GM18873 (cell line): ENCODE measurements around the gene TIGD3.

ENCODE experiments used
- ATAC-seq: cut with Tn5 transposase; IDR thresholded peaks from one replicate; pipeline ENCODE4 v1.9.1; 2021; ENCODE audit warnings: mild to moderate bottlenecking, moderate library complexity, moderate number of reproducible peaks; ENCODE audit not compliant: unreplicated experiment, low FRiP score

TIGD3 gene

DNA sequence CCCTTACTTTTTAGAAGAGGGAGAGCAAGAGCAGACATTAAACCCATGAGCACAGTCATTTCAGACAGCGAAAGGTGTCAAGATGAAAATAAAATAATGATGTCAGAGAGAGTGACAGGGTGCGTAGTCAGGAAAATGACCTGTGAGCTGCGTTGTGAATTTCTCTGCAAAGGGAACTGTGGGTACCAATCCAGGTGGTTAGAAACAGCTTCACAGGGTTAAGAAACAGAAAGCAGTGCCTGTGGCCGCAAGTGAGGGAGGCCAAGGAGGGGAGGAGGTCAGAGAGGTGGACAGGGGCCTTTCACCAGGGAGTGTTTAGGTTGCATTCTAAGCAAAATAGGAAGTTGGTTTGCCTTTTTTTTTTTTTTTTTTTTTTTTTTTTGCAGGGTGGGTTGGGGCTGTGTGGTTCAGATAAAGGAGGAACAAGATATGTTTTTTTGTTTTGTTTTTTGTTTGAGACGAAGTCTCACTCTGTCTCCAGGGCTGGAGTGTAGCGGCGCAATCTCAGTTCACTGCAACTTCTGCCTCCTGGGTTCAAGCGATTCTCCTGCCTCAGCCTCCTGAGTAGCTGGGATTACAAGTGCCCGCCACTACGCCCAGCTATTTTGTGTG is 7.9 kb downstream of the TIGD3 start:
- no peak for ATAC-seq

- no peak for ATAC-seq
These were observed 8.4 kb downstream of the TIGD3 start for GRCh38 chr11:65362966-65363365.

- ATAC-seq: no peak
These were observed 9.2 kb downstream of the TIGD3 start for GRCh38 chr11:65363770-65364169.

DNA sequence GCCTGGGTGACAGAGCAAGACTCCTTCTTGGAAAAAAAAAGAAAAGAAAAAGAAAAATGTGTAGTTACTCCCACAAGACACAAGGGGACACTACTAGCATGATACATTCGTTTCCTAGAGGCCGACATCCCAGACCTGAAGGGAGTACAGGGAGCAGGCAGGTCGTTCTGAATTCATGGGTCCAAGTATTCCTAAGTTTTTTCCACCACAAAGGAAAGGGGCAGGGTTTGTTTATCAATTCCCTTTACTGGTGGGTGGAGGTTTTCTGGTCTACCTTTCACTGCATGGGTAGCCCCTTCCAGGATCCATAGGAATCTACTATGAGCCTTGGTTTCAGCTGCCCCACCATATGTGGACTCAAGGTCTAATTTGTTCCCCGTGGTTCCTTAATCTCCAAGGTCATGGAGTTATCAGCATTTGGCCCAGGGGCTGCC is 11.8 kb downstream of the TIGD3 start:
- ATAC-seq: no peak

DNA sequence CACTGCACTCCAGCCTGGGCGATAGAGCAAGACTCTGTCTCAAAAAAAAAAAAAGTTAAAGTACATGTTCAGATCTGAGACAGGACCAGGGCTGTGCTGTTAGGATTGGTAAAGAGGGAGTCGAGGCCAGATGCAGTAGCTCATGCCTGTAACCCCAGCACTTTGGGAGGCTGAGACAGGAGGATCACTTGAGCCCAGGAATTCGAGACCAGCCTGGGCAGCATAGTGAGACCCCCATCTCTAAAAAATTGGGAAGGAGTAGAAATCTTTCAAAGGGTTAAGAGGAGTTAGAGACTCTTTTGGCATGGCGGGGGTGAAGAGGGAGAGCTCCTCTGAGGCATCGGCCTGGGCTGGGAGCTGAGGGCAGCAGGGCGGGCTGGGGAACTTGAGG is 16.1 kb downstream of the TIGD3 start:
- ATAC-seq: no peak

- ATAC-seq: no peak
These were observed 19.5 kb downstream of the TIGD3 start for GRCh38 chr11:65373839-65374580.

- no peak for ATAC-seq
These were observed 20.5 kb downstream of the TIGD3 start for GRCh38 chr11:65375012-65375411.

DNA sequence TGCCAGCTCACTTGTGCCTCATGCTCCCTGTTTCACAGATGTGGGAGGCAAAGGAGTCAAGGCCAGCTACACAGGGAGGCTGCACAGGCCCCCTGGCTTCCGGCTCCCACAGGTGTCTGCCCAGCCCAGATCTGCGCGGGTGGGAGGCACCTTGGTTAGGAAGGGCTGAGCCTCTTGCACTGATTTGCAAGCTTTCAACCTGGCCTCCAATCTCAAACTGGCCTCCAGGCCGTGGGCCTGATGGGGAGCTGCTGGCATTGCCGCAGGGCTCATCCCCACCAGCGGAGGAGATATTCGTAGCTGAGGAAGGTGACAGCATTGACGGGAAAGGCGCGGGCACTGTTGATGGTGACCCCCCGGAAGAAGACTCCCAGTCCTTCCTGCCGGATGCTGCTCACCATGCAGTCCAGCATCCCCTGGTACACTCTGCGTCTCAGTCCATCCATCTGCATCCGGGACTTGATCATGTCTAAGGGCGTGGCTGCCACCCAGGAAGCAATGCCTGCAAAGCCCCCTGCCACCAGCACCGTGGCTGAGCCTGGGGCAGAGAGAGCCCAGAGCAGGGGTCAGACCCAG is 21.7 kb downstream of the TIGD3 start:
- ATAC-seq: no peak

DNA sequence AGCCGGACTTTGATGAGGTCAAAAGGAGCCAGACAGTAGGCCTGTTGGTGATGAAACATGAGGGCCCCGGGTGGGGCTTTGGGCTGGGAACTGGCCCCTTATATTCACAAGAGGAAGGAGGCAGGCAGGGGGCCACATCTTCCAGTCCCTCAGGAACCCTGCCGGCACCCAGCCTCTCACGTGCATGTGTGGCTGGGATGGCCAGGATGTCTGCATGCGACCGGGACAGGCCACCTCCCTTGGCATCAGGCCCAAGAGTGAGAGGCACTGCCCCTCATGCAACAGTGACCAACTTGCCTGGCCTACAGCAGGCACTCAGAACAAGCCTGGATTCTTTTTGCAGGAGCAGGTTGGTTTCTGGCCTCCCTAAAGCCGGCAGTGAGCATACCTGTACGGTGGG is 22.5 kb downstream of the TIGD3 start:
- ATAC-seq: no peak

GRCh38 chr11:65377777-65378176 is 23.2 kb downstream of the TIGD3 start:
- ATAC-seq: no peak

GRCh38 chr11:65378208-65378927 is 23.8 kb downstream of the TIGD3 start:
- ATAC-seq: no peak

DNA sequence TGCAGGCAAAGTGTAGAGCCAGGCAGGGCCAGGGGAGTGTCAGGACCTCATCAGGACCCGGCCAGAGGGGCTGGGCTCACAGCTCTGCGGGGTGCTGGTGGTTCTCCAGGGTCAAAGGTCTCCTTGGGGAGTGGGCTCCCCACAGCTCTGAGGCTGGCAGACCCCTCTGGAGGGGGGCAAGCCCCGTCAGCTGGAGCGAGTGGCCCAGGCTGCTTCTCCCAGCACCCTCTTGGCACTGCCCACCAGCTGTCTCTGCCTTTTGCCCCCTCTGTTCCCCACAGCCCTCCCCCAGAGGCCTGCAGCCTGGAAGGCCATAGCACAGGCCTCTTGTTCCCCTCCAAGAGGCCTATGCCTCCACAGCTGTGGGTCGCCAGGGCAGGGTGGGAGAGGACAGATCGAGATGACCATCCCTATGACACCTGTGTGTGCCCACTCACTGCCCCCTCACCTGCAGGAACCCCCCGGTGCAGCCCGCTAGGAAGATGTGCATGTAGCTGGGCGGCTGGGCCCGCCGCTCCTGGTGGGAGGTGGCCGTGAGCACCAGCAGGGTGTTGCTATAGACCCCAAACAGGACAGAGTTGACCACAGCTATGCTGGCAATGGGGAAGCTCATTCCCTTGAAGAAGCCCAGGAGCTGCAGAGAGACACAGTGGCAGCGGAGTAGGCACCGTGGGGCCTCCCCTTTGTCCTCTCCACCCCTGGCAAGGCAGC is 24.5 kb downstream of the TIGD3 start:
- no peak for ATAC-seq

- ATAC-seq: no peak
These were observed 25.3 kb downstream of the TIGD3 start for GRCh38 chr11:65379698-65380459.

DNA sequence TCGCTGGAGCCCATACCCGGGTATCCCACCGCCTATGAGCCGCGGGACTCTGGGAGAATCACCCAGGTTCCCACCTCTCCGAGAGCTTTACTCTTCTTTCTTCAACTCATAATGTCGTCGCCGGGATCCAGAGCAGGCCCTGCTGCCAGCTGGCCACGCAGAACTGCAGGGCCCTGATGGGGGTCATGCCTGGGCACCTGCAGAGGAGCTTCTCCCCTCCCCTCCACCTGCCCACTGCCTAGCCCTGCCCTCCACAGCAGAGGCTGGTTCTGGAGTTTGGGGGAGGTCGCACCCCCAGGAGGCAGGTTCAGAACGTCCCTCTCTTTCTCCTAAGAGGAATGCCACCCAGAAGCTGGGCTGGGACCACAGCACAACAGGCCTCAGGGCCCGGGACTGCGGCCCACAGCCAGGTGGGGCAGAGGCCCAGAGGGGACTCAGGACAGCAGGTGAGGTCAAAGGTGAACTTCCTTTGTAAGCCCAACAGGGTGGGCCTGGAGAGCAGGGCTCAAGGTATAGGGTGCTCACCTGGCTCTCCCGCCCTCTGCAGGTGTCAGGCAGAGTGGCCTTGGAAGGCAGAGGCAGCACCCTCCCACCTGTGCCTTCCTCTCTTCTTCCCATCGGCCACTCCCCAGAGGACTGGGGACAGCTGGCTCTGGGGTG is 26.0 kb downstream of the TIGD3 start:
- ATAC-seq: no peak

- no peak for ATAC-seq
These were observed 27.1 kb downstream of the TIGD3 start for GRCh38 chr11:65381716-65382032.

GRCh38 chr11:65382033-65382803 is 27.7 kb downstream of the TIGD3 start, which contains the start of gene SLC25A45:
SLC25A45 (minus strand) TSS chr11:65382646; CDS start chr11:65381951, 695 bp downstream.
- peak; percentile 66 for ATAC-seq

DNA sequence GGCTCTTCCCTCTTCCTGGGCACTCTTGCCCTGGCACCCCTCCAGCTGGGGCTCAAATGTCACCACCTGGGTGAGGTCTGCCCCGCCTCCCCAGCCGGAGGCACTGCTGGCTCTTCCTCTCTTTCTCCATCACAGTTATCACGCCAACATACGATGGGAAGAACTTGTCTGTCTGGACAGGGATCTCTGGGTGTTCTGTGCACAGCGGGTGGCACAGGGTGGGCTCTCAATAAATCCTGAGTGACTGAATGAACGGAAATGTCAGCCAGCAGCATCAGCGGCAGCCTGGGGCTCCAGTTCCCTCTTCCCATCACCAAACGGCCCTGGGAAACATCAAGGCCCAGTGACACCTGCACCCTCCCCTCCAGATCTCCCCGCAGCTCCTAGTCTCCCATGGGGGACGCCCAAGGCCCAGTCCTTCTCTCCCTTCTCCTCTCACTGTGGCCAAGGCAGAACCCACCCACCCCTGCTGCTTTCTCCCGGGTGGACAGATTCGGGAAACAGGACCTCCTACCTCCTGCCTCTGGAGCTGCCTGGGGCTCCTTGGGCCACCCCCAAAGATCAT is 28.3 kb downstream of the TIGD3 start:
- ATAC-seq: no peak

DNA sequence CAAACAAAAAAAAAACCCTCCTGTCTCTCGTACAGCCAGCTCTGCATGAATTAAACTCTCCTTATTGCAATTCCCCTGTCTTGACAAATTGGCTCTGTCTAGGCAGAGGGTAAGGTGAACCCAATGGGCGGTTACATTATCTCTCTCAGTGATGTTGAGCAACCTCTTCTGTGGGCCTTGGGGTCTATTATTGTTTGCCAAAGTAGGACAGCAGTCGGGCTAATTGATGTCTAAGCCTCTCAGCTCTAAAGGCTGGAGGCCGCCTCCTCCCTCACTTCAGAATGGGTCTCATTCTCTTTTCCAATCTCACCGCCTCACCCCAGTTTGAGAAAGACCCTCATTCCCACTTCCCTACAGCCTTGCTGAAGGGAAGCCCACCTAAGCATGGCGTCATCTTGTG is 29.2 kb downstream of the TIGD3 start:
- ATAC-seq: no peak
